Cardiac muscle cell (in vitro differentiated cells and primary cell): ENCODE data around the gene MIA2. TPM values are rescaled to one million over a fixed set of nuclear protein-coding genes. Genes with fewer than 3 reads are reported as not detected.

Source experiments
- DNase-seq, 2 donors: peaks; one replicate each; pipeline versions ENCODE4 v3.0.0 to v3.0.0-alpha.2; 2010 to 2017; ENCODE audit warnings: low read depth in 1 of 2, low spot score in 1 of 2
- H3K27ac ChIP-seq: fragments of 200-600 bp; sonication (generic); 2 replicates; pipeline ENCODE4 v1.5.1; 2016
- H3K27me3 ChIP-seq: fragments of 200-600 bp; sonication (generic); 2 replicates; pipeline ENCODE4 v1.6.0; 2016; ENCODE audit warnings: control low read depth
- H3K36me3 ChIP-seq: fragments of 200-600 bp; sonication (generic); 2 replicates; pipeline ENCODE4 v1.5.1; 2016; ENCODE audit warnings: control low read depth
- H3K4me1 ChIP-seq: fragments of 200-600 bp; sonication (generic); 2 replicates; pipeline ENCODE4 v1.8.1; 2017; ENCODE audit warnings: low read depth, mild to moderate bottlenecking, mixed run types
- H3K4me3 ChIP-seq: fragments of 200-600 bp; sonication (generic); 2 replicates; pipeline ENCODE4 v1.5.1; 2016; ENCODE audit warnings: mild to moderate bottlenecking
- H3K9me3 ChIP-seq: fragments of 200-600 bp; sonication (generic); 2 replicates; pipeline ENCODE4 v1.5.1; 2017; ENCODE audit warnings: low read depth, mild to moderate bottlenecking, control low read depth
- CTCF ChIP-seq: IDR thresholded peaks from 2 replicates; pipeline ENCODE4 v1.5.1; 2012; ENCODE audit warnings: low read depth, mild to moderate bottlenecking, low read length
- polyA plus RNA-seq: library from polyadenylated mRNA; unstranded; fragments of >200 nt; fragmentation: Nextera tagmentation; extraction: Ambion mirVana; gene quantifications from 2 replicates; pipeline ENCODE4 v1.2.1, GENCODE V29; 2016
- total RNA-seq: library from RNA; depleted of rRNA; stranded (reverse); fragments of >200 nt; gene quantifications from 2 replicates; pipeline ENCODE4 v1.2.3, GENCODE V29; 2016

Gene MIA2
- total and polyA plus RNA-seq, 2 experiments from 2014 or later: 14.4 to 20.6 TPM

- no peak for TF ChIP-seq CTCF
- H3K9me3 ChIP-seq: no peaks in the 10 kb centered on the region
- no peaks in the 10 kb centered on the region for H3K36me3 ChIP-seq
- no peaks in the 10 kb centered on the region for H3K4me1 ChIP-seq
- H3K27me3 ChIP-seq: no peaks in the 10 kb centered on the region
- H3K27ac ChIP-seq: no peak overlapping the region
- no peak for DNase-seq
- H3K4me3 ChIP-seq: no peak overlapping the region
Observed at GRCh38 chr14:39416072-39416471, 182.4 kb downstream of the MIA2 start.

- TF ChIP-seq CTCF: peak; percentile 48
- peaks cover 1% of the 10 kb centered on the region for H3K4me1 ChIP-seq
- peak in 1 of 2 donors; percentile 47 for DNase-seq
- no peaks in the 10 kb centered on the region for H3K27me3 ChIP-seq
- no peak overlapping the region for H3K4me3 ChIP-seq
- no peaks in the 10 kb centered on the region for H3K9me3 ChIP-seq
- no peak overlapping the region for H3K27ac ChIP-seq
- no peaks in the 10 kb centered on the region for H3K36me3 ChIP-seq
Observed at GRCh38 chr14:39417014-39417413, 183.3 kb downstream of the MIA2 start.

- Histone ChIP-seq H3K4me3 (no peak overlapping the region), H3K36me3 (no peaks in the 10 kb centered on the region), H3K27ac (no peak overlapping the region), H3K4me1 (peaks cover 24% of the 10 kb centered on the region), H3K9me3 (no peaks in the 10 kb centered on the region), H3K27me3 (no peaks in the 10 kb centered on the region)
- TF ChIP-seq CTCF: no peak
- DNase-seq: no peak
Observed at GRCh38 chr14:39419272-39419671, 185.6 kb downstream of the MIA2 start.

GRCh38 chr14:39422243-39422642, 188.5 kb downstream of the MIA2 start:
- no peak overlapping the region for H3K27ac ChIP-seq
- no peaks in the 10 kb centered on the region for H3K36me3 ChIP-seq
- no peak overlapping the region for H3K4me3 ChIP-seq
- H3K27me3 ChIP-seq: no peaks in the 10 kb centered on the region
- no peak for TF ChIP-seq CTCF
- no peak for DNase-seq
- peaks cover 26% of the 10 kb centered on the region for H3K4me1 ChIP-seq
- H3K9me3 ChIP-seq: no peaks in the 10 kb centered on the region

- no peak overlapping the region for H3K4me3 ChIP-seq
Observed at GRCh38 chr14:39423793-39424192, 190.1 kb downstream of the MIA2 start.

More at GRCh38 chr14:39423793-39424192, 190.1 kb downstream of the MIA2 start:
- peak overlapping the region; percentile 62 for H3K27ac ChIP-seq
- no peaks in the 10 kb centered on the region for H3K9me3 ChIP-seq
- H3K27me3 ChIP-seq: no peaks in the 10 kb centered on the region
- no peaks in the 10 kb centered on the region for H3K36me3 ChIP-seq
- H3K4me1 ChIP-seq: peaks cover 26% of the 10 kb centered on the region
- no peak for TF ChIP-seq CTCF
- DNase-seq: no peak
